T-helper 17 cell (primary cell): ENCODE measurements around the gene BTF3. TPM values are rescaled to one million over a fixed set of nuclear protein-coding genes. Genes with fewer than 3 reads are reported as not detected.

Experiments used
- ATAC-seq: fragments of 150-1000 bp; cut with Tn5 transposase; 2 replicates; pipeline ENCODE4 v1.10.0; 2021; ENCODE audit warnings: mild to moderate bottlenecking, moderate library complexity
- DNase-seq, 3 donors: peaks; one replicate each; pipeline versions ENCODE4 v3.0.0 to v3.0.0-alpha.2; 2020 to 2021
- H3K9me3 ChIP-seq: one replicate; pipeline ENCODE4 v1.7.0; 2013; ENCODE audit warnings: low read length, mild to moderate bottlenecking; ENCODE audit not compliant: control insufficient read depth, poor library complexity, severe bottlenecking
- H3K27ac Mint-ChIP-seq: one replicate; pipeline ENCODE4 v1.8.0; 2022; ENCODE audit warnings: mild to moderate bottlenecking, moderate library complexity, mixed read lengths
- H3K27me3 Mint-ChIP-seq: one replicate; pipeline ENCODE4 v1.8.0; 2022; ENCODE audit warnings: mixed read lengths
- H3K36me3 Mint-ChIP-seq: one replicate; pipeline ENCODE4 v1.8.0; 2022; ENCODE audit warnings: low read depth, mixed read lengths
- H3K4me1 Mint-ChIP-seq: one replicate; pipeline ENCODE4 v1.8.0; 2022; ENCODE audit warnings: mild to moderate bottlenecking, mixed read lengths
- H3K4me3 Mint-ChIP-seq: one replicate; pipeline ENCODE4 v1.8.0; 2022; ENCODE audit warnings: mild to moderate bottlenecking, moderate library complexity, mixed read lengths
- total RNA-seq, 4 donors: library from RNA in 2 of 4; stranded (reverse) in 2 of 4; gene quantifications; one replicate each; pipeline ENCODE4 v1.2.3 and lab custom pipeline; 2022 to 2026

Gene BTF3
- total RNA-seq, 2 donors from 2014 or later: 600 to 744 TPM

DNA sequence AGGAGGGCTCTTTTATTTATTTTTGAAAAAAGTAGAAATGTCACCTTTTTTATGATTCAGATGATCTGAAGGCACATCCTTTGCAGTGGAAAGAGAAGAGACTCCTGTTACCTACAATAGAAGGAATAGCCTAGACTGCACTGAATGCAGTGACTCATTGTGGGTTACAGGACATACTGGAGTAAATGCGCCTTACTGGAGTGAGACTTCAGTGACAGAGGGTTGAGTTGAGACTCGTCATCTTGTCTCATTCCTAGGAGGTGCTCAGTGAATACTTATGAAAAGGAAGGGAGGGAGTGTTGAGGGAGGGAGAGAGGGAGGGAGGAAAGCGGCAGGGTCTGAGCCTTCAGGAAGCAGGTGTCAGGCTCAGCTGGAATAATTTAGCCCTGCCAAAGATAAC is 42.0 kb downstream of the BTF3 start:
- no peaks in the 10 kb centered on the region for H3K9me3 ChIP-seq
- H3K4me1 Mint-ChIP-seq: peaks cover 4% of the 10 kb centered on the region
- H3K27me3 Mint-ChIP-seq: peaks cover 57% of the 10 kb centered on the region
- DNase-seq (no peak), ATAC-seq (no peak)
- H3K36me3 Mint-ChIP-seq: peaks cover 6% of the 10 kb centered on the region
- H3K4me3 Mint-ChIP-seq: no peak overlapping the region
- no peak overlapping the region for H3K27ac Mint-ChIP-seq

GRCh38 chr5:73542020-73542419 is 43.8 kb downstream of the BTF3 start:
- Mint-ChIP-seq H3K36me3 (peaks cover 3% of the 10 kb centered on the region), H3K4me3 (no peak overlapping the region), H3K27ac (no peak overlapping the region), H3K4me1 (peaks cover 2% of the 10 kb centered on the region), H3K27me3 (peaks cover 56% of the 10 kb centered on the region)
- H3K9me3 ChIP-seq: no peaks in the 10 kb centered on the region
- DNase-seq: no peak
- no peak for ATAC-seq

DNA sequence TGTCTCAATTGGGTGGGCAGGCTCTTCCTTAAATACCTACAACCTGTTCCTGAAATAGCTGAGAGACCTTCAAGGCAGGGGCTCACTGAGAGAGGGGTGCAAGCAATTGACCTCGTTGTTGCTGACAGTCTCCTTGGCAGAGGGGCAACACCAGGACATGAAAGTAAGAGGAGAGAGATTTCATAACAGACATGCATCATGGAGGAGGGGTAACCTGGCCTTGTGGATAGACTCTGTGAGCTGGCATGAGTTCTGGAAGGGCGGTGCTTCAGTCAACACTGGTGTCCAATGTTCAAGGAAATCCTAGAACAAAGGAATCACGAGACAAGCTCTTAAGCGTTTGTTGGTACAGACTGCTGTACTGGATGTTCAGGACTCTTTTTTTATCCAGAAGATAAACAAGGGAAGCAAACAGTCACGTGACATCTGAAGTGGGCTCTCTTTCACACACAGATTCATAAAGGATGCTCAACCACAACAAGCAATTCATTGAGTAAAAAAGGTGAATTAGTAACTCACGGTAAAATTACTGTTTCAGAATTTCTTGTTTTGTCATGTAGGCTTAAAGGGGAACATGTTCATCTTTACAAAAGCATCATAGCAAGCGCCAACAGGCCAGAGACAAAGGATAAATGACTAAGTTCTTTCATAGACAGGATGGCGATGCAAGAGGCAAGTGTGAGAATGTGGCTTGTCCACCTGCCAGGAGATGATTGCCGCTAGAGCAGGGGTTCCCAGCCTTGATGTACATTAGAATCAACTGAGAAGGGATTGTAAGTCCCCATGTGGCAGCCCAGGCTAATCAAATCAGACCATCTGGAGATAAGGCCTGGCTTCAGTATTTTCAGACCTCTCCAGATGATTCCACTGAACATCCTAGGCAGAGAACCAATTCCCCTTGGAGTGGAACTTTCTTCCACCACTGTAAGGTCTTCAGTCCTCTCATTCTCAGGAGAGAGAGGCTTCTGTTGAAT is 46.5 kb downstream of the BTF3 start:
- no peak for ATAC-seq
- no peak overlapping the region for H3K4me3 Mint-ChIP-seq
- H3K4me1 Mint-ChIP-seq: peaks cover 2% of the 10 kb centered on the region
- H3K27ac Mint-ChIP-seq: no peak overlapping the region
- peaks cover 3% of the 10 kb centered on the region for H3K36me3 Mint-ChIP-seq
- no peak for DNase-seq
- H3K27me3 Mint-ChIP-seq: peaks cover 46% of the 10 kb centered on the region
- no peaks in the 10 kb centered on the region for H3K9me3 ChIP-seq

- DNase-seq: no peak
- H3K27me3 Mint-ChIP-seq: peaks cover 40% of the 10 kb centered on the region
- H3K9me3 ChIP-seq: no peaks in the 10 kb centered on the region
- H3K4me1 Mint-ChIP-seq: peaks cover 2% of the 10 kb centered on the region
- no peak overlapping the region for H3K4me3 Mint-ChIP-seq
- no peak overlapping the region for H3K27ac Mint-ChIP-seq
- no peak for ATAC-seq
- peaks cover 3% of the 10 kb centered on the region for H3K36me3 Mint-ChIP-seq
Observed at GRCh38 chr5:73545403-73545779, 47.1 kb downstream of the BTF3 start.

DNA sequence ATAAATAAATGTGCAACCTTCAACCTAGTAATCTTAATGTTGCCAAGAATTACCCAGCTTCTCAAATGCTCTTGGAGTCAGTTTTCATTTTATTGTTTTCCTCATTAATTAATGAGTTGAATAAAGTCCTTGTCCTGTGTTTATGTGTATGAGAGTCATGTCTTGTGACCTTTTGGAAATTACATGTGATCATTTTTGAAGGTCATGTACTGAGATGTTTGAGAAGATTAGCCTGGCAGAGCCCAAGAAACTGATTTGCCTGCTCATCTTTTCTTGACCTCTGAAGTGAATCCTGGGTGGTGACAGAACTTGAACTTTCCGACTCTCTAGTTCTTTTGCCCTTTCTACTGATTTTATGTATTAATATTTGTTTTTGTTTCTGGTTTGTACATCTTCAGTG is 51.8 kb downstream of the BTF3 start:
- Mint-ChIP-seq H3K36me3 (no peaks in the 10 kb centered on the region), H3K27ac (no peak overlapping the region), H3K4me1 (peaks cover under 1% of the 10 kb centered on the region), H3K27me3 (peaks cover 5% of the 10 kb centered on the region), H3K4me3 (no peak overlapping the region)
- ATAC-seq (no peak), DNase-seq (no peak)
- H3K9me3 ChIP-seq: no peaks in the 10 kb centered on the region

DNA sequence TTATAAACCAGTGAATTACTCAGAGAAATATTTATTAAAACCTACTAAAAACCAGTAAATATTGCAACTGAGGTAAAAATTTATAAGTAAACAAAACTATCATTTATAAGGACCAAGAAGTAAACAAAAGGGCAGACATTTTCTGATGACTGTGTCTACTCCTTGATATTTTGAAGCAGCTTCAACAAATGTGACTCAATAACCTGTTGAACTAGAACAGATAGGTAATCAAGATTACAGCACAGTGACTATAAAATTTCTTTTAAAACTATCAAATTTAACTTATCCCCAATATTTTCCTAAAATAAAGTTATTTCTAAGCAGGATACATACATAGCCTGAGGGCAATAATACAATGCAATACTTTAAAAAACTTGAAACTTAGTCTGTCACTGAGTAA is 54.4 kb downstream of the BTF3 start:
- H3K4me3 Mint-ChIP-seq: no peak overlapping the region
- H3K27ac Mint-ChIP-seq: no peak overlapping the region
- DNase-seq (no peak), ATAC-seq (no peak)
- no peaks in the 10 kb centered on the region for H3K27me3 Mint-ChIP-seq
- no peaks in the 10 kb centered on the region for H3K36me3 Mint-ChIP-seq
- no peaks in the 10 kb centered on the region for H3K9me3 ChIP-seq
- peaks cover 2% of the 10 kb centered on the region for H3K4me1 Mint-ChIP-seq

Other genes starting within 250 kb of the BTF3 start
- gene FOXD1, start 49.7 kb upstream of the BTF3 start, total RNA-seq: not detected
- 10 to 100 TPM; 28.1 to 34.5 TPM for gene ANKRA2, start 67.2 kb downstream of the BTF3 start, total RNA-seq
- 10 to 100 TPM; 35.8 to 41.6 TPM for gene UTP15, start 67.3 kb downstream of the BTF3 start, total RNA-seq
- under 1 TPM; 0.05 to 0.16 TPM for gene ARHGEF28, start 127.8 kb downstream of the BTF3 start, total RNA-seq